ENCODE data around the gene RASL10B.
"Not testable (repeated sequence)": the region's sequence is repeated elsewhere in the genome, so short reads cannot be mapped to it uniquely, and the experiment has no call there.

The RASL10B gene, protein sequence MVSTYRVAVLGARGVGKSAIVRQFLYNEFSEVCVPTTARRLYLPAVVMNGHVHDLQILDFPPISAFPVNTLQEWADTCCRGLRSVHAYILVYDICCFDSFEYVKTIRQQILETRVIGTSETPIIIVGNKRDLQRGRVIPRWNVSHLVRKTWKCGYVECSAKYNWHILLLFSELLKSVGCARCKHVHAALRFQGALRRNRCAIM

DNA sequence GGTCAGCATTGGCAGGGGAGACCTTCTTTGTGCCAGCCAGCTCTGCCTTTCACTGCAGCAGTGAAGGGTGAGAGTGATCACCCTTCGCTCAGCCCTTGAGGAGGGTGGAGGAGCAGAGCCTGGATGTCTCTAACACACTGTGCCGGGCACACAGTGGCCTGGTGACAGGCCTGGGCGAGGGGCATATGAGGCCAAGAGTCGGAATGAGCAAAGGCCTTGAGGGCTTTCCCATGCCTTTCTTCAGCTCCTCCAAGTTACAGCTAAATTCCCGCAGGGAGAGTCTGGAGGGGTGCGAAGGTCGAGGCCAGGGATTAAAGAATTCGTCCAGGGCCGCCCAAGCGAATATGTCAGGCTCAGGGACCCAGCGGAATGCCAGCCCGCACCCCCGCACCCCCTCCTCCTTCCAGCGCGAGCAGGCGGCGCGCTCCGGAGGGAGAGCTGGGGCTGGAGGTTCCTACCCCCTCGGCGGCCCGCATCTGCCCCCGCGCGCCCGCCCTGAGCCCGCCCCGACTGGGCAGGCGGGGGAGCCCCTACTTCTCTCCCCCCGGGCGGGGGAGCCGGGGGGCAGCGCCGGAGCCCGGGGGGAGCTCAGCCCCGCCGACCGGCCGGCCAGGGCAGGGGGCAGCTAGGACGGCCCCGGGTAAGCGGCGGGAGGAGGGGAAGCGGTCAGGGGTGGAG lies at the start of gene RASL10B:
TSS of gene RASL10B (plus strand) at position 401 of the 678 bp plus-strand sequence. CDS start 3,546 bp downstream, outside the sequence.
- peak; percentile 57 for DNase-seq (ENCODE audit: low spot score)

- no peak for DNase-seq (ENCODE audit: low spot score)
Measured at GRCh38 chr17:35683591-35683990, 47.8 kb upstream of the RASL10B start.

- DNase-seq (ENCODE audit: low spot score), result no peak
Measured at GRCh38 chr17:35684055-35684802, 47.2 kb upstream of the RASL10B start.

GRCh38 chr17:35692512-35693210 lies 38.8 kb upstream of the RASL10B start:
- no peak for DNase-seq (ENCODE audit: low spot score)

DNA sequence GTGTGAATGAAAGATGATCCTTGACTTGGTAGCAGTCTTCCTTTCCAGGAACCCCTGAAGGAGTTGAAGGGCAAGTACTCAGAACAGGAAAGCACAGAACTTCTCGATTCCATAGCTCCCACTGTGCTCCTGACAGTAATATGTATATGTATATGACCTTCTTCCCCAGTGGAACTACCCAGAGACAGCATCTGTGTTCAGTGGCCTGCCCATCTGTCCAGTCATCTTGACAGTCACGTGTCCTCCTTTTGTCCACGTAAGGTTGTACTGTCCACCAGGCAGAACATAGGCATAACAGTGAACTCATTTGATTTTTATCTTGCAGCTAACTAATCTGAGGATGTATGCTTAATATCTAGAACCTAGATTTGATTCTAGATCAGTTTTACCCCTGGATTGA lies 37.8 kb upstream of the RASL10B start:
- no peak for DNase-seq (ENCODE audit: low spot score)

DNA sequence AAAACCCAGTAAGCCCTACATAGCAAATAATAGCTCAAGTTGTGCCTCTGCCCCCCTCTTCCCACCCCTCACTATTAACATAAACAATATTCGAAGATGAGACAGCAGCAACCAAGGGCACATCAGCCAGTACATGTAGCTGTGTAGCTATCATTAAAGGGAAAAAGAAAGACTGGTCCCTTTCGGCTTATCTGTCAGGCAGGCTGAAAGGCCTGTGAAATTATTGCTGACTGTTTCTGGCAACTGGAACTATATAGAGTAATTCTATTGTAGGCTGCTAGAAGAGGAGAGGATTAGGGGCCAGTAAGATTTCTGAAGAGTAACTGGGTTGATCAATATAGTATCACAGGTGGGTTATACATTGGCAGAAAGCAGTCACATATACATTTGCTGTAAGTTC lies 36.5 kb upstream of the RASL10B start:
- no peak for DNase-seq (ENCODE audit: low spot score)

DNA sequence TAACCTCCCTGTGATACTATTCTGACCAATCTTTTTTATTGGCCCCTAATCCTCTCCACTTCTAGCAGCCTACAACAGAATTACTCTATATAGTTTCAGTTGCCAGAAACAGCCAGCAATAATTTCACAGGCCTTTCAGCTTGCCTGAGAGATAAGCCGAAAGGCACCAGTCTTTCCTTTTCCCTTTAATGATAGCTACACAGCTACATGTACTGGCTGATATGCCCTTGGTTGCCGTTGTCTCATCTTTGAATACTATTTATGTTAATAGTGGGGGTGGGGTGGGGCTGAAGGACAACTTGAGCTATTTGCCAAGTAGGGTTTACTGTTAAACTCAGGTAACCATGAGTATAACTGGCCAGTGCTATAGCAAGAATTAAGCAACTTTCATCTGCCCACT lies 35.8 kb upstream of the RASL10B start:
- DNase-seq (ENCODE audit: low spot score), result no peak

DNA sequence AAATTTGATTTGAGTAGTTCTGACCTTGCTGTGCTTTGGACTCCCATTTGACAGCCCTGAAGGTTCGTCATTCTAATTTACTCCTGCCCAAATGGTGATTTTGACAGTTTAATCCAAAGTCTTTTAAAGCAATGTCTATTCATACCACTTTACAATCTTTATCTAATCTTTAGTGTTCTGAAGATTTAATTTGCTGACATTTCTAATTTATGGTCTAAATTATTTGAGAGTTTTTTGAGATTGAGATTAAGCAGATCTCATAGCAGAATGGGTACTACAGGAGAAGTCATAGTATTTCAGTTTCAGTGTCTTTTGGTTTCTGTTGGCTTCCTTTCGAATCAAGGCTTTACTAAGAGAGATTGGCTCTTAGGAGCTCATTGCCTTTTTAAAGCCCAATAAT lies 32.6 kb upstream of the RASL10B start:
- DNase-seq (ENCODE audit: low spot score), result no peak

DNA sequence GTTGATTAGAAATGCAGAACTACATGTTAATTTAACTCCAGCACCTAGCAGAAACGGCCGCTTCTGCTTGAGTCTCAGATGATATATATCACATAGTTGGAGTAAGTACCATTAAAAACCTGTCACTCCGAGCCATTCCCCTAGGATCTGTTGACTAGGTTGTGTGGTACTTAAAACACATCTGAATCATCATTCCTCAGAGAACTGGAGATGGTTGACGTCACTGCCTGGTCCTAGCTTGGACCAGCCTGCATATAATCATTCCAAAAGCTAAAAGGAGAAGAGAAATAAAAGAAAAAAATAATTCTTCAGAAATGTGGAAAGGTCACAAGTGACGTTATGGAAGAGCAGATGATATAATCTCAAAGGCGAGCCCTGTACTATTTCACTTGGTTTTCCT lies 31.3 kb upstream of the RASL10B start:
- no peak for DNase-seq (ENCODE audit: low spot score)

DNA sequence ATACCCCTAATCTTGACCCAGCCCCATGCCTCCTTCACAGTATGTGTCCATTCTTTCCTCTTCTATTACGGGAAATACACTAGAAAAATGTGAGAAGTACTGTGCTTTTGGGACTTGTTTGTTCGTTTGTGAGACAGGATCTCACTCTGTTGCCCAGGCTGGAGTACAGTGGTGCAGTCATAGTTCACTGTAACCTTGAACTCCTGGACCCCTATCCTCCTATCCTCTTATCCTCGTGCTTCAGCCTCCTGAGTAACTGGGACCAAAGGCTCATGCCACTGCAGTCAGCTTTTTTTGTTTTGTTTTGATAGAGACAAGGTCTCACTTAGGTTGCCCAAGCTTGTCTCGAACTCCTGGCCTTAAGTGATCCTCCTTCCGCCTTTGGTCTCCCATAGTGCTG lies 29.9 kb upstream of the RASL10B start:
- DNase-seq (ENCODE audit: low spot score), result no peak

- not testable (repeated sequence) for DNase-seq (ENCODE audit: low spot score)
Measured at GRCh38 chr17:35703308-35703707, 28.1 kb upstream of the RASL10B start.

GRCh38 chr17:35705230-35705629 lies 26.2 kb upstream of the RASL10B start:
- DNase-seq (ENCODE audit: low spot score), result no peak

GRCh38 chr17:35705705-35706104 lies 25.7 kb upstream of the RASL10B start:
- no peak for DNase-seq (ENCODE audit: low spot score)

- no peak for DNase-seq (ENCODE audit: low spot score)
Measured at GRCh38 chr17:35708149-35708548, 23.3 kb upstream of the RASL10B start.

DNA sequence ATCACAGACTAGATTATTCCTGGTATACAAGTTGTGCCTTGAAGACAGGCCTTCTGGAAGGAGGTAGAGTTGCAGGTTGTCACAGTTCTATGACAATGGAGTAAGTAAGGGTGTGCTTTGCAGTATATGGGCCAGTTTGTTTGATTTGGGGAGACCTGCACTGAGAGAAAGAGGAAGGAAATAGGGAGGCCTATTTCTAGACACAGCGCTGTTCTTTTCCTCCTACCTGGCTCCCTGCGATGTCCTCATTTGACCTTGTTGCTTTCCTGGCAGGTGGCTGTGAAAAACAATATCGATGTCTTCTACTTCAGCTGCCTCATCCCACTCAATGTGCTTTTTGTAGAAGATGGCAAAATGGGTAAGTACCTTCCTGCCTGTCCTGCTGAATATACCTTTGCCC lies 22.5 kb upstream of the RASL10B start:
- peak; percentile 45 for DNase-seq (ENCODE audit: low spot score)

DNA sequence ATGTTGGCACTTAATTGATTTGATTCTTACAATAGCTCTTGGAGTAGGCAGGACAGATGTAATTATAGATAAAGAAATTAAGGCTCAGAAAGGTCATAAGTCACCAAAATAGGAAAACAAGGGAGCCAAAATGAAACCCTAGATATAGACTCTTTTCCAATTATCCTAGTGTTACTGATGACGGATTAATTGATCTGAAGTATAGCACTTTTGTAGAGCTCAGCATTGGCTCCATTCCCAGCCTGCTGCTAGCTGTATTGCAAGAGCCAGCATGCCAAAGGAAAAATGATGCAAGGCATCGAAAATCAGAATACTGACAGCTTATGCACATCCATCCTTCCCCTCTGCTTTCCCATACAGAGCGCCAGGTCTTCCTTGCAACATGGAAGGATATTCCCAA lies 21.6 kb upstream of the RASL10B start:
- no peak for DNase-seq (ENCODE audit: low spot score)

DNA sequence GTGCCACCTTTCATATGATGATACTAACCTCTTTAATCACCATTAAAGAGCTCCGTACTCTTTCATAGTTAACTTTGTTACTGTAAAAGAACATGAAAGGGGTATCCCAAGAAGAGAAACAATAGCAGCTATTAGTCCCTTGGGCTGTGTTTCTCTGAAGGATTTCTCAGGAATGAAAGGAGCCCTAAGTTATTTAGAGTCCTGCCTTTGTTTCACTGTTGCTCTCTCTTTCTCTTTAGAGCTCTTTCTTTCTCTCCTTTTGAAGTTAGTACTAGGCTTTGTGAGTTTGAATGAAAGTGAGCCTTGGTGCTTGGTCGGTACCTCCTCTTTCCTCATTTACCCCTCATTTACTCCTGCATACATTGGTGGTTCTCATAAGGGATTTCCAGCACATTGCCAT lies 20.5 kb upstream of the RASL10B start:
- no peak for DNase-seq (ENCODE audit: low spot score)

- no peak for DNase-seq (ENCODE audit: low spot score)
Measured at GRCh38 chr17:35713069-35713728, 18.2 kb upstream of the RASL10B start.

DNA sequence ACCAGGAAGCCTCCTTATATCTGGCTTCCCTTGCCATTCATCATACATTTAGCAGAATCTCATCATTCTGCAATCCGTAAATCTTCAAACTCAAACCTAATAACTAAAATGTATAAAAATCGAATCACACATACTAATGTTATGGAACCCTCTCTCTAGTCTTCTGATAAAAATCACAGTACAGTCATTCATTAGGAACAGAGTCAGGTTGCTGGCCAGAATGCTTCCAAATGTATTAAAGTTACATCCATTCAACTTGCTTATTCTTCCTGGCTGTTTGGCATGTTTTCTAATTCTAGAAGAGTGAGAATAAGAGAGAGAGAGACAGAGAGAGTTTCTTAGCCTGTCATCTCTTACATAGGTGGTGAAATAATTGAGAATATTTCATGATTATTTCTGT lies 16.5 kb upstream of the RASL10B start:
- no peak for DNase-seq (ENCODE audit: low spot score)

GRCh38 chr17:35715416-35715815 lies 16.0 kb upstream of the RASL10B start:
- DNase-seq (ENCODE audit: low spot score), result no peak

DNA sequence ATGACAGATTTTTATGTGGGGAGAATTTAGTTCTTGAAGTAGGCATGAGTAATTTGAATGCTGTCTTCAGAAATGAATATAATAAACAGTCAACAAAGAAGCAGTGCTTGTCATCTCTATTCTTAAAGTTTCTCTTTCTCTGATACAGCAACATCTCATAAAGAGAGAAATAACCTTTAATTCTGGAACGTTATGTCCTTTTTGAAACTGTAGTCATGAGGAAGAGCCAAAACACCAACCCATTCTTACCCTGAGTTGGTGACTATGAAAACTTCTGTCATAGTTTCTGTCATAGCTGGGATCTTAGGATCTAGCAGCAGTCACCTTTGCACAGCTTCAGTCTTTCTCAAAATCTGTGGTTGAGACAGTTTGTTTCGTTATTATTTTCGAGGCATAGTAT lies 15.3 kb upstream of the RASL10B start:
- no peak for DNase-seq (ENCODE audit: low spot score)

GRCh38 chr17:35716897-35717465 lies 14.5 kb upstream of the RASL10B start:
- no peak for DNase-seq (ENCODE audit: low spot score)

All from cerebellar cortex (tissue), 1 donor.